BE2C (cell line): Measurements from ENCODE around the gene LRP11.
"Not testable (repeated sequence)": the region's sequence is repeated elsewhere in the genome, so short reads cannot be mapped to it uniquely, and the experiment has no call there.

Experiments
- DNase-seq: peaks from one replicate; pipeline ENCODE4 v3.0.0-alpha.2; 2020
- H3K27me3 ChIP-seq: fragments of 250-450 bp; sonication (Bioruptor Pico); 2 replicates; pipeline ENCODE4 v1.5.1; 2020; ENCODE audit warnings: mild to moderate bottlenecking
- H3K36me3 ChIP-seq: fragments of 250-450 bp; sonication (Bioruptor Pico); 2 replicates; pipeline ENCODE4 v1.5.1; 2020; ENCODE audit warnings: mild to moderate bottlenecking
- H3K4me1 ChIP-seq: fragments of 250-450 bp; sonication (Bioruptor Pico); 2 replicates; pipeline ENCODE4 v1.5.1; 2020
- H3K4me3 ChIP-seq: 2 replicates; pipeline ENCODE4 v1.5.1; 2011; ENCODE audit warnings: low read depth, low read length
- H3K9me3 ChIP-seq: fragments of 250-450 bp; sonication (Bioruptor Pico); 2 replicates; pipeline ENCODE4 v1.5.1; 2020
- TF ChIP-seq, protein P1 (sequence below): IDR thresholded peaks from 2 replicates; pipeline ENCODE4 v1.5.1; 2012; ENCODE audit warnings: mild to moderate bottlenecking, low read depth, low read length

LRP11 gene

DNA sequence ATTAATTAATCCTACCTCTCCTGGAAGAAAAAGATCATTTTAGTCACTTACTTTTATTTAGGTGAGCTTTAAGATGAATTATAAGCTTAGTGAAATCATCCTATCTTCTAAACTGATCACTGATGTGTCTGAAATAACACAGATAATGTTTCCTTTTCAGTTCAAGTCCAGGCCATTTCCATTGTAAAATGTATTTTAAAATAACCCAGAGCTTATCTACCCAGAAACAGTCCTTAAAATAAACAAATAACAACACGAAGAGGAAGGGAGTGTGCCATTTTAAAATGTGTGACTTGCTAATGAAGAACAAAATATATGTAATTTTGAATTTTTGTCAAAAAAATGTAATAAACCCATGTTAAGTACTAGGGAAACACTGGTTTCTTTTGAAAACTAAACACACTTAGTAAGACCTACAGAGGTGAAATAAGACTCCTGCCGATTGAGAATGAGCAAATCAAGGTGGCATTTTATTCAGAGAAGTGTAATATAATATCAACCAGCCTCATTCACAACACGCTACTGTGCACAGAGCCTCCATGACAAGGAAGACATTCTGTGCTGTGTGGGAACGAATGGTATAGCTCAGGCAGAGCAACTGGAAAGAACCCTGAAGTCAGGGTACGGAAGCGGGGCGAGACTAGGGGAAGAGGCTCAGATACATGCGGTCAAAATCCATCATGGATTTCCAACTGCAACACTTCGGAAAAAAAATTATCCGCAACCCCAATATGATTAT lies 7.7 kb downstream of the LRP11 start:
- TF ChIP-seq, protein P1, sequence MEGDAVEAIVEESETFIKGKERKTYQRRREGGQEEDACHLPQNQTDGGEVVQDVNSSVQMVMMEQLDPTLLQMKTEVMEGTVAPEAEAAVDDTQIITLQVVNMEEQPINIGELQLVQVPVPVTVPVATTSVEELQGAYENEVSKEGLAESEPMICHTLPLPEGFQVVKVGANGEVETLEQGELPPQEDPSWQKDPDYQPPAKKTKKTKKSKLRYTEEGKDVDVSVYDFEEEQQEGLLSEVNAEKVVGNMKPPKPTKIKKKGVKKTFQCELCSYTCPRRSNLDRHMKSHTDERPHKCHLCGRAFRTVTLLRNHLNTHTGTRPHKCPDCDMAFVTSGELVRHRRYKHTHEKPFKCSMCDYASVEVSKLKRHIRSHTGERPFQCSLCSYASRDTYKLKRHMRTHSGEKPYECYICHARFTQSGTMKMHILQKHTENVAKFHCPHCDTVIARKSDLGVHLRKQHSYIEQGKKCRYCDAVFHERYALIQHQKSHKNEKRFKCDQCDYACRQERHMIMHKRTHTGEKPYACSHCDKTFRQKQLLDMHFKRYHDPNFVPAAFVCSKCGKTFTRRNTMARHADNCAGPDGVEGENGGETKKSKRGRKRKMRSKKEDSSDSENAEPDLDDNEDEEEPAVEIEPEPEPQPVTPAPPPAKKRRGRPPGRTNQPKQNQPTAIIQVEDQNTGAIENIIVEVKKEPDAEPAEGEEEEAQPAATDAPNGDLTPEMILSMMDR = no peak
- Histone ChIP-seq H3K4me3 (no peak overlapping the region), H3K4me1 (no peaks in the 10 kb centered on the region), H3K36me3 (no peaks in the 10 kb centered on the region), H3K27me3 (no peaks in the 10 kb centered on the region), H3K9me3 (no peaks in the 10 kb centered on the region)
- DNase-seq = no peak

DNA sequence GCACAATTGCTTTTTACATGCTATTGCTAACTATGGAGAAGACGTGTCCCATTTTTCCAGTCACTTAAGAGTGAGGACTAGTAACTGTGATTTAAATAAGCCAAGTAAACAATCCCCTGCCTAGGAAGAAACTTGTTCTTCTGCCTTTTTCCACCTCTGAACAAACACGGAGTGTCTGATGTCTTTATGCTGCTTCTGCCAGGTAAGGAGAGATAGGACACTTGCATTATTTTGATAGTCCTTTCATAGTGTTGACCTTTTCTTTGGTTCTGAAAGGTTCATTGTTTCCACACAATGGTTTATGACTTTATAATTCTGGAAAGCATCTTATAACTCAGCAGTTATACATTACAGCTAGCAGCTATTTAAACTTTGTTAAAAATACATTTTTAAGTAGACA lies 8.4 kb downstream of the LRP11 start:
- DNase-seq = no peak
- H3K9me3 ChIP-seq = no peaks in the 10 kb centered on the region
- no peak overlapping the region for H3K4me3 ChIP-seq
- H3K27me3 ChIP-seq = no peaks in the 10 kb centered on the region
- TF ChIP-seq, protein P1 = no peak
- H3K4me1 ChIP-seq = no peaks in the 10 kb centered on the region
- H3K36me3 ChIP-seq = no peaks in the 10 kb centered on the region

- Histone ChIP-seq H3K36me3 (no peaks in the 10 kb centered on the region), H3K9me3 (no peaks in the 10 kb centered on the region), H3K4me3 (no peak overlapping the region), H3K27me3 (no peaks in the 10 kb centered on the region), H3K4me1 (no peaks in the 10 kb centered on the region)
- TF ChIP-seq, protein P1 = no peak
- no peak for DNase-seq
Measured at GRCh38 chr6:149855040-149855654, 9.0 kb downstream of the LRP11 start.

- H3K27me3 ChIP-seq = no peaks in the 10 kb centered on the region
- H3K4me3 ChIP-seq = no peak overlapping the region
- H3K4me1 ChIP-seq = no peaks in the 10 kb centered on the region
- TF ChIP-seq, protein P1 = no peak
- H3K36me3 ChIP-seq = no peaks in the 10 kb centered on the region
- no peaks in the 10 kb centered on the region for H3K9me3 ChIP-seq
- no peak for DNase-seq
Measured at GRCh38 chr6:149854532-149854931, 9.6 kb downstream of the LRP11 start.

GRCh38 chr6:149854017-149854416 lies 10.1 kb downstream of the LRP11 start:
- DNase-seq, H3K36me3 ChIP-seq, H3K27me3 ChIP-seq, H3K4me3 ChIP-seq, H3K4me1 ChIP-seq, H3K9me3 ChIP-seq: not testable (repeated sequence)

DNA sequence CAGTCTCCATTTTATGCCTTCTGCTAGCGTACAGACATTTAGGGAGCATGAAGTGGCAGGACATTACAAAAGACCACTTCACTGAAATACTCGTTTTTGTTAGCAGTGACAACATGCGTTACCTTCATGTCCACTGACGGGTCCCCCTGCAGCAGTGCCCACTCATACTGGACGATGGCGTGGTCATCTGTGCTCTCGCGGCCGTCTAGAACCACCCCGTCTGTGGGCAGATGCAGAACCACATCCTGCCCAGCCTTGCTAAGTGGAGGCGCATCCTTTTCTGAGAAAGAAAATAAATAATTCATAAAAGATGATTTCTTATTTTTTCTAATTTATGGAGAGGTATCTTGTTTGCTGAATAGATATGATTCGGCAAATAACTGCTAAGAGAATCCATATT lies 11.3 kb downstream of the LRP11 start:
- no peak for DNase-seq
- Histone ChIP-seq H3K27me3 (no peaks in the 10 kb centered on the region), H3K9me3 (no peaks in the 10 kb centered on the region), H3K36me3 (no peaks in the 10 kb centered on the region), H3K4me1 (peaks cover 3% of the 10 kb centered on the region), H3K4me3 (no peak overlapping the region)
- TF ChIP-seq, protein P1 = no peak
